Measurements from ENCODE around the gene SLC43A1.

SLC43A1 gene

DNA sequence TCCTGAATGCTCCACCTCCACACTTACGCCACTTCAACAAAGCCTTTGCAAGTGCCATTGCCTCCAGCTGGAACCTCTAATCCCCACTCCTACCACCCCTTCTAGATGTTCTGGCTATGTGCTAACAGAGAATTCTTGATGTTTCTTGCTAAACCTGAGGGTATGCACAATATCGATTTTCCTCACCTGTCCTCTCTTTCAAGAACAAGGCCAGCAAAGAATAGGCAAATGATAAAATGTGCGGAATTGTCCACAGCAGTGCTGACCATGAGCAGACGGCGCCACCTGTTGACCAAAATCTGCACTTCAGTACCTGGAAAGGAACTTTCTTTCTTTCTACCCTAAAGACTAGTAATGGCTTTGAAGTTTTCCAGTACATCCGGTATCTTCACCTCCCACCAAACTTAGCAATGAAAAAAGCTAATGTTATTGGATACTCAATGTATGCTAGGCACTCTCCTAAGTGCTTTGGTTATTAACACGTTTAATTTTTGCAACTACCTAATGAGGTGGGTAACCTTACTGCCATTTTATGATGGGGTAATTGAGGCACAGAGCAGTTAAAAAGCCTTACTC is 11.6 kb upstream of the SLC43A1 start:
- DNase-seq: peak; percentile 72

DNA sequence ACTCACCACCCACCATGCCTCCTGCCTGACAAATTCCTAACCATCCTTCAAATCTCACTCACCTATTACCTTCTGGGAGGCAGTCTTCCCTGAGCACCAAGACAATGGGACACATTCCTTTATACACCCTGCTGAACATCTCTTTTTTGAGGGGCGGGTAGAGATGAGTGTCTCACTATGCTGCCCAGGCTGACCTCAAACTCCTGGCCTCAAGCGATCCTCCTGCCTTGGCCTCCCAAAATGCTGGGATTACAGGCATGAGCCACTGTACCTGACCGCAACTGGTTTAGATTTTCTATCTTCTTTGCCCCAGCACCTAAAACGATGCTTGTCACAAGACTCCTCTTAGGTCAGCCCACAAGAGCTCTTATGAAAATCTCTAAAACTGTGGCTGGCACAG is 7.9 kb upstream of the SLC43A1 start:
- no peak for DNase-seq

DNA sequence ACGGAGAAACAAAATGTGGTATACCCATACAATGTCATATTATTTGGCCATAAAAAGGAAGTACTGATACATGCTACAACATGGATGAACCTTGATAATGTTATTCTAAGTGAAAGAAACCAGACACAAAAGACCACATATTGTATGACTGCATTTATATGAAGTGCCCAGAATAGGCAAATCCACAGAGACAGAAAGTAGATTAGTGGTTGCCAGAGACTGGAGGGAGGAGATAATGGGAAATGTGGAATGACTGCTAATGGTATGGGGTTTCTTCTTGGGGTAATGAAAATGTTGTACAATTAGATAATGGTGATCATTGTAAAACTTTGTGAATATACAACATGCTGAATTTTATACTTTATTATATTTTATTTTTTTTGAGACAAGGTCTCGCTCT is 5.6 kb upstream of the SLC43A1 start:
- no peak for DNase-seq

DNA sequence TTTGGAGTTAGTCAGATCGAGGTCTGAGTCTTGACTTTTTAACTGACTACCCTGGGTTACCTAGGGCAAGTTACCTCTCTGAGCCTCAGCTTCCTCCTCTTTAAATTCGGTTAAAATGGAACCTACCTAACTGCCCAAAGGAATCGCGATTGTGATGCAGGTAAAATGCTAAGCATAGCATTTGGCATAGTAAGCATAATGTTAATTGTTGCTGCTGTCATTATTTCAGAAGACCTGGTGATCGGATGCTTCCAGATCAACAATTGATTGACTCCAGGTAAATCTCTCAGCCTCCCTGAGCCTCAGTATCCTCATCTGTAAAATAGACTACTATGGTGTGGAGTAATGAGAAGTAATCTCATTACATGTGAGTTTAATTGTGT is 550 bp upstream of the SLC43A1 start:
- DNase-seq: no peak

DNA sequence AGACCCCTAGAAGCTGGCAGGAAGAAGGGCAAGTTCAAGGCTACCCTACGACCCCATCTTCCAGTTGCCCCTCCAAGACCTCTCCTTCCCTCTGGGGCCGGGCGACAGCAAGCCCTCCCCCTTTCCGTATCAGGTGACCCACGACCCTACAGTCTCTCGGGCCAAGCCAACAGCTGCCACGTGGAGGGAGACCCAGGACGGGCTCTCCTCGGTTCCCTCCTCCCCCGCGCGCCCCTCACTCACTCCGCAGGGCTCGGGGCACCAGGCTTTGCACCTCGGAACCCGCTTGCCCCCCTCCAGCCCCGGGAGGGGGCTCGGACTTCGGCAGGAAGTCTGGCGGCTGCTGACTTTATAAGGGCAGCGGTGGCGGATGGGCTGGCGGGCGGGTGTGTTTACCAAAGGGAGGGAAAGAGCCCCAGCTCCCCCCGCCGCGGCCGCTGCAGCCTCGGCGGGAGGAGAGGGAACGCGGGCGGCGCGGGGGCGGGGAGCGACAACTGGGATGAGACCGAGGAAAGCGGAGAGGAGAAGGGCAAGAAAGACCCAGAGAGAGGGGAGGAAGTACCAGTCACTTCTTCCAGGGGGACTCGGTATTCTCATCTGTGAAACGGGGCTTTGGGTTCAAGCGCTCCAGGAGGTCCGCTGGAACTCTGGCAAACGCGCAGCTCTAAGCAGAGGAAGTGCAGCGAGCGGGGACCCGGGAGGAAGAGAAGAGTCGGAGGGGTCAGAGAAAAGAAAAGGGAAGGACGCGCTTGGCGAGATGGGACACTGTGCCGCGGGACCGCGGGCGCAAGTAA is 767 bp downstream of the SLC43A1 start:
- peak; percentile 35 for DNase-seq

DNA sequence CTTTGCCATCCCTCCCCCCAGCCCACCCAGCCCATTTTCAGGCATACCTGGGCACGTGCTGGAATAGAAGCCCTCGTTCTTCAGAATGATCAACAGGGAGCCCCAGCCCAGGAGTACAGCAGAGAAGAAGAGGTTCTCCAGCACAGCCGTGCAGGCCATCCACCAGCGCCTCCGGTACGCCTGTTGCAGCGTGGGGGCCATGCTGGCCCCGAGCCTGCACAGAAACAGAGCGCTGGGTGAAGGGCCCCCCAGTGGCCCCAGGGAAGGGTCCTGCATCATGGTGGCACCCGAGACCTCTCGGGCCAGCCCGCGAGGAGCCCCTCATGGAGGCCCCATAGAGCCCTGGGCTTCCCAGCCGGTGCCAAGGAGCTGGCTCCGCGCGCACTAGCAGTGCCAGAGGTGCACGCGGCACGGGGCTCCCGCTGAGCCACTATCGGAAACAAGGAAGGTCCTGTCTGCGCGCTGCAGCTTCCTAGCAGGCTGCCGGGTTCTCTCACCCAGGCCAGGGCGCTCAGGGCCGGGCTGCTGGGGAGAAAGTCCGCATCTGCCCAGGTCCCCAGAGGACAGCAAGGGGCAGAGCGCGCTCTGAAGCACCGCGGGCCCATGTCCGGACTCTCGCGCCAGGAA is 1.5 kb downstream of the SLC43A1 start:
- DNase-seq: no peak

DNA sequence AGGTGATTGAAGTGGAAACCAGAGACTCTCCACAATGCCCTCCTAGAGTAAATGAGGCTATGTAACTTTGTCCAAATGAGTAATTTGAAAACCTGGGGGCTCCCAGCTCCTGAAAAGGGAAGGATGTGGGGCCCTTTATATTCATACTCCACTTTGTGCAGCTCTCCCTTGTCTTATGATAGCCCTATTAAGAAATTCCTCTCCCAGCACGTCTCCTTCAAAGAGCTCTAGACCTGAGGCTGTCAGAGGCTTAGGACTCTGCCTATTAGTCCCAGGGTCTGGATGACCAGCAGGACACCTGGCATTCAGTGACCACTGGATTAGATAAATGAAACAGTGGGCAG is 2.1 kb downstream of the SLC43A1 start:
- DNase-seq: no peak

DNA sequence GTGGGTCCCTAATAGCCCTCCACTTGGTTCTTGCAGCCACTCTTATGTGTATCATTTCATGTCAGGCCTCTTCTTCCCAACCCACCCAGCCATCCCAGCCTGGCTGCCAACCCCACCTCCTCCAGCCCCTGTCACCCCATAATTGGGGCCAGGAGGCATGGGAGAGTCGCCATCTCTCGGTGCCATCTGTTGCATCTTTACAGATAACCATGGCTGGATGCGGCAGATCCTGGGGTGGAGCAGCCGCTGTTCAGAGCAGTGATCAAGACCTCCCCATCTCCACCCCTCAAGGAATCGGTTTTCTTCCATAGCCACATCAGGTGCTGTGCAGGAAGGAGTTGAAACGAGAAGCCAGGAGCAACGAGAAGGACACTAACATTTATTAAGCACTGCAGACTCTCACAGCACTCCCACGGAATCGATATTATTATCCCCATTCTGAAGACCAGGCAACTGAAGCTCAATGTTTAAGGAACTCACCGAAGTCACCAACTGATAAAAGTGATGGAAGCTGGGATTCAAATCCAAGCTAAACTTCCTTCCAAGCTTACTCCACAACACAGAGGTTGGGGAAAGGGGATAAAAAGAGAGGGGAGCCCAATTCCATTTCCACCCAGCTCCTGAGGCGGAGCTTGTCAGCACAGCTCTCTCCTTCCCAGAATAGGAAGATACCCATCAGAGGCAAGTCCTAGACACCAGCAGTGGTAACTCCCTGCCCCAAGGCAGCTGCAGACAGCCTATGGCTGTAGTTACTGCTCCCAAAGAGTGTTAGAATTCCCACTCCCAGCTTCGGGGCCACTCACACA is 2.7 kb downstream of the SLC43A1 start:
- no peak for DNase-seq

DNA sequence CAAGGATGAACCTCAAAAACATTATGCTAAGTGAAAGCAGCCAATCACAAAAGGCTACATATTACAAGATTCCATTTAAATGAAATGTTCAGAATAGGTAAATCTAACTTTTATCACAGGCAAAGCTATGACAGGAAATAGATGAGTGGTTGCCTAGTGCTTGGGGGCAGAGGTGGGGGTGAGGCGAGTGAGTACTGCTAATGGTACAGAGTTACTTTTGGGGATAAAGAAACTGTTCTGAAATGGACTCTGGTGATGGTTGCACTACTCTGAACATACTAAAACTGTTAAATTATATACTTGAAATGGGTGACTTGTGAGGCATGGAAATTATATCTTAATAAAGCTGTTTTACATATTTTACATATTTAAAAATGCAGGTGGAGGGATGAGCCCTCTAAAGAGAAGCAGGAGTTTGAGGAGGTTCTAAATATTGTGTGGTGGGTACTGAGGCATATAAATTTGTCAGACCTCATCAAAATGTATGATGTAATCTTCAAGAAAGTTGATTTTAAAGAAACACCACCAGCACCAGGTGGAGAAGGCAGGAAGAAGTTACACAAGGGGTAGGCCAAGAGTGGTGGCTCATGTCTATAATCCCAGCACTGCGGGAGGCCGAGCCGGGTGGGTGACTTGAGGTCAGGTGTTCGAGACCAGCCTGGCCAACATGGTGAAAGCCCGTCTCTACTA is 3.6 kb downstream of the SLC43A1 start:
- DNase-seq: no peak

DNA sequence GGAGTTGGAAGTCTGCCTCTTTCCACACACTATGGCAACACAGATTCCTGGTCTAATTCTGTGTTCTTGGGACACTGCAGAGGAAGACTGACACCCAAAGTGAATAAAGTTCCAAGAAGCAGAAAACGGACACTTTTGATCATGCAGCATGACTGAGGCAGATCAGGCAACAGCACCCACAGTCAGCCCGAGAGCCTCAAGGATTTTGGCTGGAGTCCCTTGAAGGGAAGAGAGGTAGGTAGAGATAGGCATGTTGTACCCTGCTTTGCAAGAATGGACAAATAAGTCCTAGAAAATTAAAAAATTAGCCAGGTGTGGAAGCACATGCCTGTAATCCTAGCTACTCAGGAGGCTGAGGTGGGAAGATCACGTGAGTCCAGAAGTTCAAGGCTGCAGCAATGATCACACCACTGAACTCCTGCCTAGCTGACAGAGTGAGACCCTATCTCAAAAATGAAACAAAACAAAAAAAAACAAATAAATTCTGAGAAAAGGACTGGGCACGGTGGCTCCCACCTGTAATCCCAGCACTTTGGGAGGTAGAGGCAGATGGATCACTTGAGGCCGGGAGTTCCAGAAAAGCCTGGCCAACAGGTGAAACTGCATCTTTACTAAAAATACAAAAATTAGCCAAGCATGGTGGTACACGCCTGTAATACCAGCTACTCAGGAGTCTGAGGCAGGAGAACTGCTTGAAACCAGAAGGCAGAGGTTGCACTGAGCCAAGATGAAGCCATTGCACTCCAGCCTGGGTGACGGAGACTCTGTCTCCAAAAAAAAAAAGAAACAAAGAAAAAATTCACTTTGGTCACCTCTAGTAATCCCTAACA is 6.9 kb downstream of the SLC43A1 start:
- DNase-seq: no peak

DNA sequence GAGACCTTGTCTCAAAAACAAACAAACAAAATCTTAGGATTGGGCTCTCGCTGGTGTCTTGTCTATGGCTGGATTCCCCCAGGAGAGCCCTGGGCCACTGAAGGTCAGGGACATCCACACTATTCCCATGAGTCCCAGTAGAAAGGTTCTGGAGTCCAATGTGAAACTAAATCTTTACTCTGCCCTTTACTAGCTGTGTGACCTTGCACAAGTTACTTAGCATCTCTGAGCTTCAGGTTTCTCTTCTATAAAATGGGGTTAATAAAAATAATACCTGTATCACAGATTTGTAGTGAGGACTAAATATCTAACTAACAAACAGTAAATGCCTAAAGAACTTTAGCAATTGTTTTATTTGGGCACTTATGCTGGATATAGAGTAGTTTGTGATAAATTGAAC is 9.0 kb downstream of the SLC43A1 start:
- DNase-seq: no peak

DNA sequence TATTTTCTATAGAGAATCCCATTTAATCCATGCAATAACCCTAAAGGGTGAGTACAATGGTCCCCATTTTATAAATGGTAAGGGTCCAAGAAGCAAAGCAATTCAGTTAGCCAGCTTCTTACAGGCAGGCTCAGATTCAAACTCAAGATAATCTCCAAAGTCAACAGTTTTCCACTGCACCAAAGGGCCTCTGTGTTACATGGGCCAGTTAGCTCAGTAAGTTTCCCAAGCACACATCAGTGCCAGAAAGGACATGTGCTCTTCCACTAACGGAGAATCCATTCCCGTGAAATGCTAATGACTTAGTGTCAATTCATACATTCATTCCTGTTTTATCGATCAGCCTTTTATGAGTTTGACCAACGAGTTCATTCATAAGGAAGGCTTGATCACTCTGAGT is 11.0 kb downstream of the SLC43A1 start:
- no peak for DNase-seq

DNA sequence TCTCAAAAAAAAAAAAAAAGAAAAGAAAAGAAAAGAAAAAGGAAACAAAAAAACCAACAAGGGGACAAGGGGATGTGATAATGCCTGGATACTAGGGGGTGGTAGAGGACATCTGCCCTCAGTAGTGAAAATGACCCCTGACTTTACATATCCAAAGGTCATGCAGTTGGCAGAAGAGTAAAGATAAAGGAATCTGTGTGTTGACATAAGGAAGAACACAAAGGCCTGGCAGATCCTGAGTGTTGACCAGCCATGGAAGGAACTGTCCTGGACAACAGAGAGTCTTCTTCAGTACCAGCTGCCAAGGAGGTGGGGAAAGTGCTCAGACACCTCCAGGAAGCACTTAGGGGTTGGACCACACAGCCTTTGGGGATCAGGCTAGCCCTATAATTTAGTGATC is 12.6 kb downstream of the SLC43A1 start:
- no peak for DNase-seq

DNA sequence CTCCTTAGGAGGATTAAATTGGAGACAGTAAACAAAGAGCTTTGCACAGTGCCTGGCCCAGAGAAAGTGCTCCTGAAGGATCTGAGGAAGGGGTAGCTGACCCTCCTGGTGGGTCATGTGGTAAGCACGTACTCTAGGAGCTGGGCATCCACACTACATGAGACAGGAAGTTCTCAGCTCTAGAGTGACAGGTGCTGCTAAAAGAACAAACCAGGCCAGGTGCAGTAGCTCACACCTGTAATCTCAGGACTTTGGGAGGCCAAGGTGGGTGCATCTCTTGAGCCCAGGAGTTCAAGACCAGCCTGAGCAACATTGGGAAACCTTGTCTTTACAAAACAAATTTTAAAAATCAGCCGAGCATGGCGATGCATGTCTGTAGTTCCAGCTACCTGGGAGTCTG is 13.1 kb downstream of the SLC43A1 start:
- no peak for DNase-seq

DNA sequence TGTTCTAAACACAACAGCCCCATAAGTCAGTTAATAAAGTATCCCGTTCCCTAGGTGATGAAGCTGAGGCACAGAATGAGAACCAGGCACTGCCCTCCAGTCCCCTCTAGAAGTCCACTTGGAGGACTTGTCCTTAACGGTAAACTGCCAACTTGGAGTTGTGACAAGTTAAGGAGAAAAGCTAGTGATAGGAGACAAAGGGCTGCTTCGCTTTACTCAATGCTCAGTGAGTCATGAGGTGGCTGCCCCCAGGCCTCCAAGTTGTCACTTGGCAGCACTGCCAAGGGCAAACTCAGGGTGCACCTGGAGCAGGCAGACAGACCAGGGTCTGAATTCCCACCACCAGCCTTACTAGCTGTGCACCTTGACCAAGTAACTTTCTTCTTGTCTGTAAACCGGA is 13.5 kb downstream of the SLC43A1 start:
- DNase-seq: no peak

DNA sequence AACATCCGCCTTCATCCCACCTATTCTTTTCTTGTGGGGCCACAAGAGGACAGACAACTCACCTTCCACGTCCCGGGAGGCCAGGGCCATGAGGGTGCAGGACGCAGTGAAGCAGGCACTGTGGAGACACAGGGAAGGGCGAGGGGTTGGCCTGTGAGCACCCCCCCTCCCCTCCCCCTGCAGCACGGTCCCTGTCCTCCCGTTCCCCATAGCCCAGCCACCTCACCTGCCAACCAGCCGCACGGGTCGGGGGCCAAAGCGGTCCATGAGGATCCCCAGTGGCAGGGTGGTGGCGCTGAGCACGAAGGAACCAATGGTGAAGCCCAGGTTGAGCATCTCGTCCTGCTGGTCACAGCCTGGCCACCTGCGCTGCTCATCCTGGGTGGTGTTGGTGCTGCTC is 14.6 kb downstream of the SLC43A1 start:
- no peak for DNase-seq

DNA sequence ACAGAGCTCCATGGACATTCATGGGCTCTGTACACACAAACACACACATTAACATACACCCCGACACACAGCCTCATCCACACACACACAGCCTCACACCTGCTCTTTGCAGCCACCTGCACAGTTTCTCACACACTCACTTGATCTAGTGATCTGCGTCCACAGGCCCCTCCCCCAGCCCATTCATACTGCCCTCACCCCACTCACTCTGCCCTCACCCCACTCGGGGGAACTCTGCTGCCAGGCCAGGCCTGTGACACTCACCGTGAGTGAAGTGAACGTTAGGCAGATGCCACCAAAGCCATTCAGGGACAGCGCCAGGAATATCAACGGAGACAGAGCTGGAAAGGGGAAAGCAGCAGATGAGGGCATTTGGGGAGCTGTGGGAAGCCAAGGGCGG is 15.0 kb downstream of the SLC43A1 start:
- no peak for DNase-seq

DNA sequence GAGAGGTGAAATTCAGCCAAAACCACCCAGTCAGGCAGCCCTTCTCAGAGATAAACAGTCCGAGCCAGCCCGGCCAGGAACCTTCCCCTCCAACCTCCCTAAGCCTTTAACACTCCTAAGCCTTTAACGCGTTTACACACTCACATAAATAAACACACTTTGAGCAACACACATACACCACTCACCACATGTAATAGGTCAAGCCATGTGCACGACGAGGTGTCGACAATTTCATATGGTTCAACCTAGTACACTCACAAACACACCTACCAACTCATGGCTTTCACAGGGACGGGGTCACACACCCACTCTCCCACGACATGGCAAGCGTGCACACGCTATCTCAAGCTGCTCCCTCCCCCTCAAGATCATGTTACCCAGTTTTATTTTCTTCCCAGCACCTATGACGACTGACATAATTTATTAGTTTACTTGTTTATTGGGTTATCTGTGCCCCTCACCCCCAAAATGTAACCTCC is 15.5 kb downstream of the SLC43A1 start:
- no peak for DNase-seq

DNA sequence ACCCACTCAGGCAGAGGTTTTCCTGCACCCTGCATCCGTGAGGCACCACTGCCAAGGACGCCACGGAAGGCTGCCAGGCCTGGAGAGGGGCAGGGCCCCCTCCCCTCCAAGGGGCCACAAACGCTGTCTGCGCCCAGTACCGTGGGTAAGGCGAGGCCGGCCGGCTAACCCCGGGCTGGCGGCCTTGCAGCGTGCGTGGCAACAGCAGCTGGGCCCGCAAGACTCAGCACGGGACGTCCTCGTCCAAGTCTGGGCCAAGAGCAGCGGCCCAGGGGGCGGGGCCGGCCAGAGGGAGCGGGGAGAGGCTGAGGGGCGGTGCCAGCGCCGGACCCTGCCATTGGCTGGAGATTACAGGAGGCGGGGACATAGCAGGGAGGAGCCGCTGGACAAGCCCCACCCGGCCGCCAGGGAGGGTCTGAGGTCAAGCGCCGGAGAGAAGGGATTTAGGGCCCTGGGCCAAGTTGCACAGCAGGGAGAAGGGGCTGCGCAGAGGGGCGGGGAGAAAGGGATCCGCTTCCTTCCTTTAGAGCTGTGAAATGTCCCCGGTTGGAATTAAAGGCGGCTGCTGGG is 16.0 kb downstream of the SLC43A1 start:
- peak; percentile 78 for DNase-seq

DNA sequence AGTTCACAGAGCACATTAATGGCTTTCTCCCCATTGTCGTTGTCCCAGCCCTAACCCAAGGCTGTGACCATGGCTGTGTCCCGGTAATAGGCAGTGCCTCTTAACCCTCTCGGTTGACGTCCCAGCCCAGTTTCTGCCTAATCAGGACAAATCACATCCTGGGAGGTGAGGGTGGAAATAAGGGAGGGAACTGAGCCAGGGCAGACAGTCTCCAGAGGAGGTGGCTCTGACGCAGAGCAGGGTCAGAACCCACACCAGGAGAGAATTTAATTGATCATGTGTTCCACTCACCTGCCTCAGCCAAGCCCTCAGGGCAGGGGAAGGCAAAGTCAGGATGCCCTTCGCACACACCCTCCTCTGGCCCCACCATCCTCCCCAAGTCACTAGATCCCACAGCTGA is 17.0 kb downstream of the SLC43A1 start:
- no peak for DNase-seq

All from NCI-H748 treated with DMSO at 0.1 percent for 48 hours (cell line).